HepG2 (cell line): ENCODE measurements around the gene BBS5. TPM values are rescaled to one million over a fixed set of nuclear protein-coding genes. Genes with fewer than 3 reads are reported as not detected.

Source experiments
- ADNP ChIP-seq: sonication (generic); formaldehyde crosslinking; IDR thresholded peaks from 2 replicates; pipeline ENCODE4 v1.4.0; 2020; ENCODE audit warnings: missing genetic modification reagents
- CHCHD3 ChIP-seq: sonication (generic); formaldehyde crosslinking; IDR thresholded peaks from 2 replicates; pipeline ENCODE4 v1.8.0; 2022; ENCODE audit warnings: mild to moderate bottlenecking, missing genetic modification reagents, moderate library complexity
- EHMT2 ChIP-seq: fragments of 200-600 bp; sonication (generic); IDR thresholded peaks from 2 replicates; pipeline ENCODE4 v1.7.0; 2017; ENCODE audit warnings: antibody characterized with exemption, low read depth, low read length, borderline replicate concordance
- MXI1 ChIP-seq: IDR thresholded peaks from 3 replicates; pipeline ENCODE4 v1.6.1; 2012; ENCODE audit warnings: low read depth, low read length, inconsistent platforms, borderline replicate concordance
- REL ChIP-seq: sonication (generic); formaldehyde crosslinking; conservative IDR thresholded peaks from 2 replicates; pipeline ENCODE4 v1.8.0; 2022; ENCODE audit warnings: mild to moderate bottlenecking, missing genetic modification reagents, moderate library complexity
- SALL2 ChIP-seq: sonication (generic); formaldehyde crosslinking; IDR thresholded peaks from 2 replicates; pipeline ENCODE4 v1.8.1; 2023; ENCODE audit warnings: mild to moderate bottlenecking, missing genetic modification reagents, inconsistent platforms
- SNRNP70 ChIP-seq: fragments of 200-400 bp; formaldehyde crosslinking; IDR thresholded peaks from 2 replicates; pipeline ENCODE4 v1.6.1; 2017; ENCODE audit warnings: mild to moderate bottlenecking, low read depth, low read length, moderate library complexity
- SOX5 ChIP-seq: IDR thresholded peaks from 2 replicates; pipeline ENCODE4 v1.6.1; 2016; ENCODE audit warnings: borderline replicate concordance
- TEAD2 ChIP-seq: sonication (generic); formaldehyde crosslinking; IDR thresholded peaks from 2 replicates; pipeline ENCODE4 v1.9.0; 2021; ENCODE audit warnings: missing genetic modification reagents
- ZNF225 ChIP-seq: sonication (generic); formaldehyde crosslinking; IDR thresholded peaks from 2 replicates; pipeline ENCODE4 v1.4.0; 2020; ENCODE audit warnings: mild to moderate bottlenecking, missing genetic modification reagents
- ZNF724P ChIP-seq: sonication (generic); formaldehyde crosslinking; IDR thresholded peaks from 2 replicates; pipeline ENCODE4 v1.8.0; 2022; ENCODE audit warnings: missing genetic modification reagents, borderline replicate concordance
- ZSCAN29 ChIP-seq: sonication (generic); formaldehyde crosslinking; conservative IDR thresholded peaks from 2 replicates; pipeline ENCODE4 v1.4.0; 2020; ENCODE audit warnings: mild to moderate bottlenecking, missing genetic modification reagents
- polyA plus RNA-seq, 8 experiments: library from polyadenylated mRNA; depleted of rRNA in 3 of 8; stranded (reverse) in 7 of 8; unstranded in 1 of 8; fragments of >200 nt; fragmentation: Illumina TruSeq in 4 of 8; extraction: Trizol in 4 of 8; gene quantifications; 2 replicates each; pipeline versions ENCODE4 v1.2.1 to v1.2.3, GENCODE V29; 2011 to 2016; ENCODE audit warnings: low read depth in 4 of 8, missing spikeins in 1 of 8, mixed read lengths in 1 of 8; ENCODE audit not compliant: insufficient read depth in 1 of 8
- total RNA-seq, 5 experiments: library from RNA; depleted of rRNA; stranded (reverse); fragments of >200 nt; fragmentation: Illumina TruSeq; extraction: Trizol; gene quantifications; 2 replicates each; pipeline ENCODE4 v1.2.3, GENCODE V29; 2016; ENCODE audit warnings: low read depth in 1 of 5
- TF ChIP-seq, protein P1 (sequence below): sonication (generic); formaldehyde crosslinking; IDR thresholded peaks from 2 replicates; pipeline ENCODE4 v1.4.0; 2020; ENCODE audit warnings: mild to moderate bottlenecking, missing genetic modification reagents
- TF ChIP-seq, protein P2 (sequence below): sonication (generic); formaldehyde crosslinking; IDR thresholded peaks from 2 replicates; pipeline ENCODE4 v1.4.0; 2020; ENCODE audit warnings: missing genetic modification reagents, mild to moderate bottlenecking, borderline replicate concordance
- TF ChIP-seq, protein P3 (sequence below): sonication (generic); formaldehyde crosslinking; IDR thresholded peaks from 2 replicates; pipeline ENCODE4 v1.5.1; 2020; ENCODE audit warnings: mild to moderate bottlenecking, moderate library complexity, missing genetic modification reagents
- TF ChIP-seq, protein P4 (sequence below): sonication (generic); formaldehyde crosslinking; IDR thresholded peaks from 2 replicates; pipeline ENCODE4 v1.5.0; 2020; ENCODE audit warnings: missing genetic modification reagents
- TF ChIP-seq, protein P5 (sequence below): sonication (generic); formaldehyde crosslinking; IDR thresholded peaks from 2 replicates; pipeline ENCODE4 v1.5.1; 2020; ENCODE audit warnings: missing genetic modification reagents, mild to moderate bottlenecking, borderline replicate concordance

BBS5 gene
- total and polyA plus RNA-seq, 2 of the 13 experiments (the other 11 are each of a cell fraction or from before 2014, with no cell fraction given) = 1.8 to 4.5 TPM

DNA sequence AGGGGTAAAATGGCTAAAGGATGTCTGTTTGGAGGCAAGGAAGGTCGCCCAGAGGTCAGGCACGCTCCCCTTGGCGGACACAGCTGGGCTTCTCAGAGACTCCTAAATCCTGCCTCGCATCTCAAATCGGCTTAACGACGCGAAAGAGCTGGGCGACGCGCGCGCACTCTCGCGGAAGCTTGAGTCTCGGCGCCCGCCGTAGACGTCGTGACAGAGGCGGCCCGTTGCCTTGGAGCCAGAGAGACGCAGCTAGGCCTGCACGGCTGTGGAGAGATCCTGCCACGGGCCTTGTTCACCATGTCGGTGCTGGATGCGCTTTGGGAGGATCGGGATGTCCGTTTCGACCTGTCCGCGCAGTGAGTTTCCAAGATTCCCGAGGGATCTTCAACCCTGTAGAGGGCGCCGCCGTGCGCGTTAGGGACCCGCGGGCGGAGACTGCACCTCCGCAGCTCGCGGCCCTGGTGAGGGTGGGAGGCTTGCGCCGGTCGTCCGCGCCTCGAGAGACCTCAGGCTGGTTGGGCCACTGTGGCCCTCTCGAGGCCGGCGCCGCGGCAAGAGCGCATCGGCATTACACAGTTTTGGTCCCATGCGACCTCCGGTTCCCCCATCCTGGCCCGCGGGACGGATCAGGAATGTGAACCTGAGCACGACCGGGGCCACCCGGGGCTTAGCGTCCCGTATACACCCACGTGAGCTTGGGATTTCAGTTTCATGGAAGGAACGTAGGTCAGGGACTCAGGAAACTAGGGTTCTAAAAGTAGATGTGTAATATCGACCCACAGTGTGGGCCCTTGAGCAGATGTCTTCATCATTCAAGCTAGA lies at the start of gene BBS5 (continued):
- no peak for TF ChIP-seq SNRNP70
- TF ChIP-seq, protein P1, sequence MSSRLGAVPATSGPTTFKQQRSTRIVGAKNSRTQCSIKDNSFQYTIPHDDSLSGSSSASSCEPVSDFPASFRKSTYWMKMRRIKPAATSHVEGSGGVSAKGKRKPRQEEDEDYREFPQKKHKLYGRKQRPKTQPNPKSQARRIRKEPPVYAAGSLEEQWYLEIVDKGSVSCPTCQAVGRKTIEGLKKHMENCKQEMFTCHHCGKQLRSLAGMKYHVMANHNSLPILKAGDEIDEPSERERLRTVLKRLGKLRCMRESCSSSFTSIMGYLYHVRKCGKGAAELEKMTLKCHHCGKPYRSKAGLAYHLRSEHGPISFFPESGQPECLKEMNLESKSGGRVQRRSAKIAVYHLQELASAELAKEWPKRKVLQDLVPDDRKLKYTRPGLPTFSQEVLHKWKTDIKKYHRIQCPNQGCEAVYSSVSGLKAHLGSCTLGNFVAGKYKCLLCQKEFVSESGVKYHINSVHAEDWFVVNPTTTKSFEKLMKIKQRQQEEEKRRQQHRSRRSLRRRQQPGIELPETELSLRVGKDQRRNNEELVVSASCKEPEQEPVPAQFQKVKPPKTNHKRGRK = peak; percentile 76; the same call in 1 of the 2 replicates
- TF ChIP-seq MXI1 = peak; percentile 51; the same call in 1 of the 3 replicates
- TF ChIP-seq, protein P2, sequence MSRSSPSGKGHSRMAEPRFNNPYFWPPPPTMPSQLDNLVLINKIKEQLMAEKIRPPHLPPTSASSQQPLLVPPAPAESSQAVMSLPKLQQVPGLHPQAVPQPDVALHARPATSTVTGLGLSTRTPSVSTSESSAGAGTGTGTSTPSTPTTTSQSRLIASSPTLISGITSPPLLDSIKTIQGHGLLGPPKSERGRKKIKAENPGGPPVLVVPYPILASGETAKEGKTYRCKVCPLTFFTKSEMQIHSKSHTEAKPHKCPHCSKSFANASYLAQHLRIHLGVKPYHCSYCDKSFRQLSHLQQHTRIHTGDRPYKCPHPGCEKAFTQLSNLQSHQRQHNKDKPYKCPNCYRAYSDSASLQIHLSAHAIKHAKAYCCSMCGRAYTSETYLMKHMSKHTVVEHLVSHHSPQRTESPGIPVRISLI = peak; percentile 37; the same call in 1 of the 2 replicates
- TF ChIP-seq SALL2 = peak; percentile 96
- 0 out of 2 replicates have a peak, but pooled peaks have one; percentile 1 for TF ChIP-seq EHMT2
- TF ChIP-seq, protein P3, sequence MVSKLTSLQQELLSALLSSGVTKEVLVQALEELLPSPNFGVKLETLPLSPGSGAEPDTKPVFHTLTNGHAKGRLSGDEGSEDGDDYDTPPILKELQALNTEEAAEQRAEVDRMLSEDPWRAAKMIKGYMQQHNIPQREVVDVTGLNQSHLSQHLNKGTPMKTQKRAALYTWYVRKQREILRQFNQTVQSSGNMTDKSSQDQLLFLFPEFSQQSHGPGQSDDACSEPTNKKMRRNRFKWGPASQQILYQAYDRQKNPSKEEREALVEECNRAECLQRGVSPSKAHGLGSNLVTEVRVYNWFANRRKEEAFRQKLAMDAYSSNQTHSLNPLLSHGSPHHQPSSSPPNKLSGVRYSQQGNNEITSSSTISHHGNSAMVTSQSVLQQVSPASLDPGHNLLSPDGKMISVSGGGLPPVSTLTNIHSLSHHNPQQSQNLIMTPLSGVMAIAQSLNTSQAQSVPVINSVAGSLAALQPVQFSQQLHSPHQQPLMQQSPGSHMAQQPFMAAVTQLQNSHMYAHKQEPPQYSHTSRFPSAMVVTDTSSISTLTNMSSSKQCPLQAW (CRISPR knock-in tag) = peak; percentile 85; the same call in 1 of the 2 replicates
- peak; percentile 60 for TF ChIP-seq SOX5 (CRISPR knock-in tag)
- no peak; the same call in 1 of the 2 replicates for TF ChIP-seq REL (CRISPR knock-in tag)
- peak; percentile 75; the same call in 1 of the 2 replicates for TF ChIP-seq ZSCAN29 (CRISPR knock-in tag)
- TF ChIP-seq ZNF724P (CRISPR knock-in tag) = peak; percentile 83; the same call in 1 of the 2 replicates
- 0 out of 2 replicates have a peak, but pooled peaks have one; percentile 72 for TF ChIP-seq TEAD2
- TF ChIP-seq, protein P4, sequence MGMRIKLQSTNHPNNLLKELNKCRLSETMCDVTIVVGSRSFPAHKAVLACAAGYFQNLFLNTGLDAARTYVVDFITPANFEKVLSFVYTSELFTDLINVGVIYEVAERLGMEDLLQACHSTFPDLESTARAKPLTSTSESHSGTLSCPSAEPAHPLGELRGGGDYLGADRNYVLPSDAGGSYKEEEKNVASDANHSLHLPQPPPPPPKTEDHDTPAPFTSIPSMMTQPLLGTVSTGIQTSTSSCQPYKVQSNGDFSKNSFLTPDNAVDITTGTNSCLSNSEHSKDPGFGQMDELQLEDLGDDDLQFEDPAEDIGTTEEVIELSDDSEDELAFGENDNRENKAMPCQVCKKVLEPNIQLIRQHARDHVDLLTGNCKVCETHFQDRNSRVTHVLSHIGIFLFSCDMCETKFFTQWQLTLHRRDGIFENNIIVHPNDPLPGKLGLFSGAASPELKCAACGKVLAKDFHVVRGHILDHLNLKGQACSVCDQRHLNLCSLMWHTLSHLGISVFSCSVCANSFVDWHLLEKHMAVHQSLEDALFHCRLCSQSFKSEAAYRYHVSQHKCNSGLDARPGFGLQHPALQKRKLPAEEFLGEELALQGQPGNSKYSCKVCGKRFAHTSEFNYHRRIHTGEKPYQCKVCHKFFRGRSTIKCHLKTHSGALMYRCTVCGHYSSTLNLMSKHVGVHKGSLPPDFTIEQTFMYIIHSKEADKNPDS (CRISPR knock-in tag) = 0 out of 2 replicates have a peak, but pooled peaks have one; percentile 21
- TF ChIP-seq ADNP (CRISPR knock-in tag) = no peak
- peak; percentile 94; the same call in 1 of the 2 replicates for TF ChIP-seq ZNF225 (CRISPR knock-in tag)
- peak; percentile 24; the same call in 1 of the 2 replicates for TF ChIP-seq CHCHD3 (CRISPR knock-in tag)
- TF ChIP-seq, protein P5, sequence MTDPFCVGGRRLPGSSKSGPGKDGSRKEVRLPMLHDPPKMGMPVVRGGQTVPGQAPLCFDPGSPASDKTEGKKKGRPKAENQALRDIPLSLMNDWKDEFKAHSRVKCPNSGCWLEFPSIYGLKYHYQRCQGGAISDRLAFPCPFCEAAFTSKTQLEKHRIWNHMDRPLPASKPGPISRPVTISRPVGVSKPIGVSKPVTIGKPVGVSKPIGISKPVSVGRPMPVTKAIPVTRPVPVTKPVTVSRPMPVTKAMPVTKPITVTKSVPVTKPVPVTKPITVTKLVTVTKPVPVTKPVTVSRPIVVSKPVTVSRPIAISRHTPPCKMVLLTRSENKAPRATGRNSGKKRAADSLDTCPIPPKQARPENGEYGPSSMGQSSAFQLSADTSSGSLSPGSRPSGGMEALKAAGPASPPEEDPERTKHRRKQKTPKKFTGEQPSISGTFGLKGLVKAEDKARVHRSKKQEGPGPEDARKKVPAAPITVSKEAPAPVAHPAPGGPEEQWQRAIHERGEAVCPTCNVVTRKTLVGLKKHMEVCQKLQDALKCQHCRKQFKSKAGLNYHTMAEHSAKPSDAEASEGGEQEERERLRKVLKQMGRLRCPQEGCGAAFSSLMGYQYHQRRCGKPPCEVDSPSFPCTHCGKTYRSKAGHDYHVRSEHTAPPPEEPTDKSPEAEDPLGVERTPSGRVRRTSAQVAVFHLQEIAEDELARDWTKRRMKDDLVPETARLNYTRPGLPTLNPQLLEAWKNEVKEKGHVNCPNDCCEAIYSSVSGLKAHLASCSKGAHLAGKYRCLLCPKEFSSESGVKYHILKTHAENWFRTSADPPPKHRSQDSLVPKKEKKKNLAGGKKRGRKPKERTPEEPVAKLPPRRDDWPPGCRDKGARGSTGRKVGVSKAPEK = peak; percentile 98
